ENCODE data around the gene RRP1B. TPM values are rescaled to one million over a fixed set of nuclear protein-coding genes. Genes with fewer than 3 reads are reported as not detected.
"Not testable (repeated sequence)": the region's sequence is repeated elsewhere in the genome, so short reads cannot be mapped to it uniquely, and the experiment has no call there.

Gene RRP1B
- total RNA-seq, 1 experiment from 2014 or later: 37.9 TPM

DNA sequence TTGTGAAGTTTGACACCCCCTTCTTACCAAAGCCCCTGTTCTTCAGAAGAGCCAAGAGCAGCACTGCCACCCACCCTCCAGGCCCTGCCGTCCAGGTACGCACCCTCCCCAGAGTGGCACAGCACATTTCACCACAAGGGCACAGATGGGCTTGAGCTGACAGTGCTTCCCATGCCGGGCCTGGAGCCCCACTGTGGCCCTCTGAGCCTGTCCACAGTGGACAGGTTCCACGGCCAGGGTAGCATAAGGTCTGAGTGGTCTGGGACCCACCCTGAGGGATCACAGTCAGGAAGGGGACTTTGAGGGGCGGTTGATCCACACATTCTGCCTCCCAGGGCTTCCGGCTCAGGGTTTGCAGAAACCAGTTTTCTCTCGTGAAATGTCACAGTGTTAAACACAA lies 31.0 kb downstream of the RRP1B start:
- no peaks in the 10 kb centered on the region for H3K27me3 ChIP-seq (replicated peaks)
- no peaks in the 10 kb centered on the region for H3K4me1 ChIP-seq (replicated peaks)
- DNase-seq (ENCODE audit: low read depth in 1 of 2, low spot score in 2 of 2): no peak
- peaks cover 97% of the 10 kb centered on the region for H3K36me3 ChIP-seq
- no peaks in the 10 kb centered on the region for H3K9me3 ChIP-seq (replicated peaks)
- no peak overlapping the region for H3K4me3 ChIP-seq
- H3K27ac ChIP-seq: no peak overlapping the region

DNA sequence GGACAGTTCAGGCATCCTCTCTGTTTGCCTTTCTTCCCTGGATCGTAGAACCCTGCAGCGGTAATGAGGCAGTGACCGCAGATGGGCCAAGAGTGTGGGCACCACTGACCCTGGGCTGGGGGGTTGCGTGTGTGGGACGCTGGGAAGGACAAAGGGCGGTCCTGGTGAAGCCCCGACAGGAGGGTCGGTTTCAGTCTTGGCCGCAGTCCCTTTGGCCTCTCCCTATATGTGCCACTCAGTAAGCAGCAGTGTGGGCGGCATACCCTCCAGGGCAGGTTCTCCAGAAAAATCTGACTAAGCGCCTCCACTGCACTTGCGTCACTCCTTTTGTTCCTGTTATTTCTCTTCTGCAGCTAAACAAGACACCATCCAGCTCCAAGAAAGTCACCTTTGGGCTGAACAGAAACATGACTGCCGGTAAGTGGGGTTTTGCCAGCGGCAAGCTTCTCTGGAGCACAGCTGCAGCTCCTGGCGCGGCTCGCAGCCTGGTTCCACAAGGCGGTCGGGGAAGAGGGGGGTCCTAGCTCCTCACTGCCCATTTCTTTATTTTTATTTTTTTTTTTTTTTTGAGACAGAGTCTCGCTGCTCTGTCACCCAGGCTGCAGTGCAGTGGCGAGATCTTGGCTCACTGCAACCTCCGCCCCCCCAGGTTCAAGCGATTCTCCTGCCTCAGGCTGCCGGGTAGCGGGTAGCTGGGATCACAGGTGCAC lies 31.9 kb downstream of the RRP1B start:
- no peak overlapping the region for H3K4me3 ChIP-seq
- no peaks in the 10 kb centered on the region for H3K4me1 ChIP-seq (replicated peaks)
- DNase-seq (ENCODE audit: low read depth in 1 of 2, low spot score in 2 of 2): no peak
- H3K27ac ChIP-seq: no peak overlapping the region
- no peaks in the 10 kb centered on the region for H3K27me3 ChIP-seq (replicated peaks)
- peaks cover 97% of the 10 kb centered on the region for H3K36me3 ChIP-seq
- no peaks in the 10 kb centered on the region for H3K9me3 ChIP-seq (replicated peaks)

DNA sequence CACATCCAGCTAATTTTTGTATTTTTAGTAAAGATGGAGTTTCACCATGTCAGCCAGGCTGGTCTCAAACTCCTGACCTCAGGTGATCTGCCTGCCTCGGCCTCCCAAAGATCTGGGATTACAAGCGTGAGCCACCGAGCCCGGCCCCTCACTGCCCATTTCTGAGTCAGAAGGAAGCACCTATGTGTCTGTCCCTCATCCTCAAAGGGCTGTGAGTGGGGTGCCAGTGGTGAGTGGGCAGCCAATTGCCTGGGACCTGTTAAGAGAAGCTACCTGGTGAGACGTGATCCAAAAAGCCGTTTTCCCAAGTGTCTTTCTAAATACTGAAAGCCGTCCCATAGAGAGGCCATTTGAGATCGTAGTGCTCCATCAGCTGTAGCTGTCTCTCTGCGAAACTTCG lies 32.4 kb downstream of the RRP1B start:
- H3K4me3 ChIP-seq: no peak overlapping the region
- no peaks in the 10 kb centered on the region for H3K27me3 ChIP-seq (replicated peaks)
- H3K4me1 ChIP-seq (replicated peaks): no peaks in the 10 kb centered on the region
- H3K27ac ChIP-seq: no peak overlapping the region
- DNase-seq (ENCODE audit: low read depth in 1 of 2, low spot score in 2 of 2): no peak
- peaks cover 95% of the 10 kb centered on the region for H3K36me3 ChIP-seq
- no peaks in the 10 kb centered on the region for H3K9me3 ChIP-seq (replicated peaks)

DNA sequence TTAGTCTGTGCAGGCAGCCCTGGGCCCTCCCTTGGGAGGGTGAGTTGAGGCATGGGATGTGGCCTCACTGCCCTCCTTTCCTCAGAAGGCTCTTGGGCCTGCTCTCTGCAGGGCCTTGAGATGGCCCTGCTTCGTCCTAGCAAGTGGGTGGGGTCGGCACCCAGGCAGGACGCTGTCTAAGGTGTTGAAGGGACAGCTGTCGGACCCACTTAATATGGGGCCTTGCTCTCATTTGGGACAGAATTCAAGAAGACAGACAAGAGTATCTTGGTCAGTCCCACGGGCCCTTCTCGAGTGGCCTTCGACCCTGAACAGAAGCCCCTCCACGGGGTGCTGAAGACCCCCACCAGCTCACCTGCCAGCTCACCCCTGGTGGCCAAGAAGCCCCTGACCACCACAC lies 33.6 kb downstream of the RRP1B start:
- Histone ChIP-seq H3K36me3 (peaks cover 88% of the 10 kb centered on the region), H3K9me3 (replicated peaks) (0 out of 2 replicates have a peak, but pooled peaks cover 2% of the 10 kb centered on the region)

DNA sequence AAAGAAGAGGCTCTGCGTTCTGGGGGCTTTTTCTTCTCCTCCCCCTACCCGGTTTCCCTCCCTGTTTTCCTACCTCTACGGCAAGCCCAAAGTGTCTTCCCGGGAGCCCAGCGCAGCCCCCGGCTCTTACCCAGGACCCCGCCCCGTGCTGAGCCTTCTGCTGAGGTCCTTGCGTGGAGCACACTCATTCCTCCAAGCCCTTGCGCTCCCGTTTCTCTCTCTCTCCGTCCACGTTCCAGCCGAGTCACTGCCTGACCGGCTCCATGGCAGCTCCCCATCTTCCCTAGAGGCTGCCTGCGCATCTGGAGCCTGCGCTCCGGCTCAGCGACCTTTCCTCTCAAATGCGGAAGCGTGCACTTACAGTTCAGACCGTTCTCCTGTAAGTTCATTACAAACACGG lies 34.6 kb downstream of the RRP1B start:
- Histone ChIP-seq H3K4me3 (no peak overlapping the region), H3K27me3 (replicated peaks) (no peaks in the 10 kb centered on the region), H3K36me3 (peaks cover 77% of the 10 kb centered on the region), H3K4me1 (replicated peaks) (peaks cover 18% of the 10 kb centered on the region), H3K9me3 (replicated peaks) (0 out of 2 replicates have a peak, but pooled peaks cover 2% of the 10 kb centered on the region), H3K27ac (no peak overlapping the region)
- no peak for DNase-seq (ENCODE audit: low read depth in 1 of 2, low spot score in 2 of 2)

More for the DNA sequence above, 33.6 kb downstream of the RRP1B start:
- Histone ChIP-seq H3K4me1 (replicated peaks) (peaks cover 10% of the 10 kb centered on the region), H3K27ac (no peak overlapping the region), H3K4me3 (no peak overlapping the region), H3K27me3 (replicated peaks) (no peaks in the 10 kb centered on the region)
- DNase-seq (ENCODE audit: low read depth in 1 of 2, low spot score in 2 of 2): no peak

DNA sequence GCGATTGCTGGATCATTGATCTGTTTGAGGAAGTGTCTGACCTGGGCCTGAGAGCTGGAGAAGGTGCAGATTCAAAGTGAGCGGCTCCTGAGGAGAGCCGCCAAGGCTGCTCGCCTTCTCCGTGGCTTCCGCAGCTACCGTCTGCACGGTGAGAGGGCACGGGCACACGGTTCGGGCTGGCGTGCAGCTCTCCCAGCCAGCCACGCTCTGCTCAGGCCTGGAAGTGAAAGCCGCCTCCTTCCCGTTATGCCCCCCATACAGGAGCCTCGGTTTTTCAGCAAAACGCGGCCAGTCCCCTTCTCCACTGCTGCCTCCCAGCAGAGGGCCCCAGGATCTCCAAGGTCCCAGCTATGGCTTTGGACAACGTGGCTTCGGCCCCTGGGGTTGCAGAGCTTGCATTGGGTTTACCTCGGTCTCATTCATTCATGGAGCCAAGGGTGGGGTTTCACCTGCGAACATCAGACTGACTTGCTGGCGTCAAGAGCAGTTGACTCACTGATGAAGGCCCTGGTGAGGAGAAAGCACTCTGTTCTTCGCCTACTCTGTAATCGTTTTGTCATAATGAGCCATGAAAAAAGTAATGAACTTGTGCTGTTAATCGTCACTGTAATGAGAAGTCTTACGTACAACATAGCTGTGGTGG lies 35.2 kb downstream of the RRP1B start:
- H3K36me3 ChIP-seq: peaks cover 72% of the 10 kb centered on the region
- no peak overlapping the region for H3K27ac ChIP-seq
- no peak for DNase-seq (ENCODE audit: low read depth in 1 of 2, low spot score in 2 of 2)
- peaks cover 24% of the 10 kb centered on the region for H3K4me1 ChIP-seq (replicated peaks)
- 0 out of 2 replicates have a peak, but pooled peaks cover 2% of the 10 kb centered on the region for H3K9me3 ChIP-seq (replicated peaks)
- H3K27me3 ChIP-seq (replicated peaks): no peaks in the 10 kb centered on the region
- no peak overlapping the region for H3K4me3 ChIP-seq

DNA sequence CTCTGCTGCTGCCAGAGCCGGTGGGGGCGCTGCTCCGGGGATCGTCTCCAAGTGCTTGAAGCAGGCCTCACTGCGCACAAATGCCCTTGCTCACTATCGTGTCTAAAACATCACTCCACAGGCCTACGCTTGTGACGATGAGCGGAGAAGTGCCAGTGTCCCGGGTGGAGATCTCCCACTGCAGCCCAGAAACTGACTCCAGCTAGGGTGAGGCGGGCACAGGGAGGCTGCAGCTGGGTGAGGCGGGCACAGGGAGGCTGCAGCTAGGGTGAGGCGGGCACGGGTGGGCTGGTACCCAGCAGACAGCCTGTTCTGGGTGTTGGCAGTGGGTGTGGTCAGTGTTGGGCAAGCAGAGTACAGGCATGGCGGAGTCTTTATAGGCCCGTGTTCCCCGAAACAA lies 36.9 kb downstream of the RRP1B start:
- Histone ChIP-seq H3K9me3 (replicated peaks) (0 out of 2 replicates have a peak, but pooled peaks cover 2% of the 10 kb centered on the region), H3K27ac (no peak overlapping the region), H3K36me3 (peaks cover 55% of the 10 kb centered on the region), H3K4me1 (replicated peaks) (peaks cover 29% of the 10 kb centered on the region), H3K4me3 (no peak overlapping the region), H3K27me3 (replicated peaks) (no peaks in the 10 kb centered on the region)
- no peak for DNase-seq (ENCODE audit: low read depth in 1 of 2, low spot score in 2 of 2)

DNA sequence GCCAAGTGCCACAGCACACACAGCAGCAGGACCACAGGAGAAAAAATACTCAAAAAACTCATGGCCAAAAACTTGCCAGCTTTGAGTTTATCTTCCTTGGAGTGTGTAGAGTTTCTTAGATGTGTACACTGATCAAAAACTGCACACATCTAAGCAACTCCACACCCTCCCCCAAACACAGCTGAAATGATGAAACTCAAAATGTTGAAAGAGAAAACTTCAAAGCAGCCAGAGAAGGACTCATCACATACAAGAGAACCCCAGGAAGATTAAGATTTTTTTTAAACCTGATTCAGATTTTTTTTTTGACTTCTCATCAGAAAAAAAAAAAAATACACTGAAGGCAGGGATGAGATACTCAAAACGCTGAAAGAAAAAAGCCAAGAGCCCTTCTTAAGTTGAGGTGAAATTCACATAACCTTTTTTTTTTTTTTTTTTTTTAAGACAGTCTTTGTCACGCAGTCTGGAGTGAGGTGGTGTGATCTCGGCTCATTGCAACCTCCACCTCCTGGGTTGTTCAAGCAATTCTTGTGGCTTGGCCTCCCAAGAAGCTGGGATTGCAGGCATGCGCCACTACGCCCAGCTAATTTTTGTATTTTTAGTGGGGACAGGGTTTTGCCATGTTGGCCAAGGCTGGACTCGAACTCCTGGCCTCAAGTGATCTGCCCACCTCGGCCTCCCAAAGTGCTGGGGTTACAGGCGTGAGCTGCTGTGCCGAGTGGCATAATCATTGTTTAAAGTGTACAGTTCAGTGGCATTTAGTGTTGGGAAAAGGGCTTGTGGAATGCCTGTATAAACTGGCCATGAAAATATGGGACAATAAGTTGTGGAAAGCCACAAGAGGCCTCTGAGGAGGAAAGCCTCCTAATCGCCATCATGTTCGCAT lies 38.6 kb downstream of the RRP1B start:
- H3K27me3 ChIP-seq (replicated peaks): no peaks in the 10 kb centered on the region
- peaks cover 39% of the 10 kb centered on the region for H3K36me3 ChIP-seq
- H3K4me1 ChIP-seq (replicated peaks): peaks cover 29% of the 10 kb centered on the region
- DNase-seq (ENCODE audit: low read depth in 1 of 2, low spot score in 2 of 2): peak; percentile 84 to 89
- no peak overlapping the region for H3K4me3 ChIP-seq
- peak overlapping the region; percentile 73 for H3K27ac ChIP-seq
- H3K9me3 ChIP-seq (replicated peaks): 0 out of 2 replicates have a peak, but pooled peaks cover 2% of the 10 kb centered on the region

DNA sequence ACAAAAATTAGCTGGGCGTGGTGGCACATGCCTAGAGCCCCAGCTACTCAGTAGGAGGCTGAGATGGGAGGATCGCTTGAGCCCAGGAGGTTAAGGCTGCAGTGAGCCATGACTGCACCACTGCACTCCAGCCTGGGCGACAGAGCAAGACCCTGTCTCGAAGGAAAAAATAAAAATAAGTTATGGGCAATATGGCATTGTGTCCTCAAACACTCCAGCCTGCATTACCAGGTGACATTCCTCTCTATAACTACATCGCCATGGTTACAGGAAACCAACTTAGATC lies 40.1 kb downstream of the RRP1B start:
- not testable (repeated sequence) for H3K27me3 ChIP-seq (replicated peaks)

DNA sequence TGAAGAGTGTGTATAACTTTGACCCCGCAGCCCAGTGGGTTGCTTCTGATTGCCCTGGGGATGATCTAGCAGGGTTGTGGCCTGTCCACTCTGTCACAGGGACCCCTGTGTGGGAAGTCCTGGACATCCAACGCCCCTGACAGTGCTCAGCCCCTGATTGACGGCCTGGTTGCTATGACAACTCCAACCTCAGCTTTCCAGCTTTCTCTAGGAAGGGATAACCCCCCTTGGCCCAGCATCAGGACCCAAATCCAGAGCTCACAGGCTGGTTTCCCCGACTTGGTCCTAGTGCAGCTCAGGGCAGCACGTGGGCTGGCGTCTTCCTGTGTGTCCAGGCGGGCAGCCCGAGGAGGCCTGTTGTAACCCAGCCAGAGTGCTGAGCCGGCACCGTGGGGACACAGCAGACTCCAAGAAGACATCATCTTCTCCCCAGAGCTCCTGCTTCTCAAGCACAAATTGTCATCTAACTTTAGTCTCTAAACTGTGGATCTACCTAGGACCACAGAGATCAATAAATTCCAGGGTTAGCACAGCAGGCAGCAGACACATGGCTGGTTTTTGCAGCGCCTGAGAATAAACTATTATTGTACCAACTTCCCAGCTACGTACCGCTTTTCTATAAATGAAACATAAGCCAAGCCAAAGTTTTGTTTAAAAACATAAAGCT lies 40.7 kb downstream of the RRP1B start:
- Histone ChIP-seq H3K36me3 (peaks cover 20% of the 10 kb centered on the region), H3K4me3 (no peak overlapping the region), H3K27me3 (replicated peaks) (no peaks in the 10 kb centered on the region), H3K27ac (no peak overlapping the region), H3K4me1 (replicated peaks) (peaks cover 29% of the 10 kb centered on the region), H3K9me3 (replicated peaks) (0 out of 2 replicates have a peak, but pooled peaks cover 2% of the 10 kb centered on the region)
- DNase-seq (ENCODE audit: low read depth in 1 of 2, low spot score in 2 of 2): no peak

More for the DNA sequence above, 40.1 kb downstream of the RRP1B start:
- peaks cover 29% of the 10 kb centered on the region for H3K4me1 ChIP-seq (replicated peaks)
- H3K4me3 ChIP-seq; DNase-seq (ENCODE audit: low read depth in 1 of 2, low spot score in 2 of 2); H3K27ac ChIP-seq; H3K9me3 ChIP-seq (replicated peaks): not testable (repeated sequence)
- H3K36me3 ChIP-seq: peaks cover 26% of the 10 kb centered on the region

DNA sequence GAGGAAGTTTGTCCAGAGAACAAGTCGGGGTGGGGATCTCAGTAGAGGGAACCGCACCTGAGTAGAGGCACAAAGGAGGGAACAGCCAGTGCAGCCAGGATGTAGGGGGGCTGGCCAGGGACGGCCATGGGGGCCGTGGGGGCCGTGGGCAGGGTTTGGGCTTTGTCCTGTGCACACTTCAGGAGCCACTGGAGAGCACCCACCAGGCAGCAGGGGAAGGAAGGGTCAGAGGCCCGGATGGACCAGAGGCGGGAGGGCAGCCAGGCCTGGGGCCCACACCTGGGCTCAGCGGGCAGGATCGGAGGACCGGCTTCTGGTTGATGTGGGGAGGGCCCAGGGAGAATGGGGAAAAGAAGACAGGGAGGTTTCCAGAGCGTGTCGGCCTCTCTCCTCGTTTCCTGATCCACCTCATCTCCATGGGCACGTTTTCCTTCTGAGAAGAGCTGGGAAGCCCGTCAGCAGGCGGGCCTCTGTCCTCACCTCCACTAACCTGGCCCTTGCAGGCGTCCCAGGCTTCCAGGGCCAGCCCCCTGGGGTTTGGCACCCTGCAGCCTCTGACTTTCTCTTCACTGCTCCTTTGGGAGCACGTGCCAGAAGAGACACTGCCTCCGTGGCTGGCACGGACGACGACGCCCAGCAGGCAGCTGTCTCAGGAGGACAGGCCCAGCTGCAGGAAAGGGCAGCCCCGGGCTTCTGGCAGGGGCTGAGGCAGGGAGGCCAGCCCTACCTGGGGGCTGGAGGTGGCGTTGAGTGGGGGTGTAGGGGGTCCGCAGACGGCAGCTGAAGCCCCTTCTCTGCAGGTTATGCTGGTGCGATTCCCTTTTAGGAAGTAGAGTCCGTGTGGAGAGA lies 42.8 kb downstream of the RRP1B start:
- no peak overlapping the region for H3K4me3 ChIP-seq
- H3K4me1 ChIP-seq (replicated peaks): peaks cover 27% of the 10 kb centered on the region
- no peak overlapping the region for H3K27ac ChIP-seq
- no peaks in the 10 kb centered on the region for H3K9me3 ChIP-seq (replicated peaks)
- H3K27me3 ChIP-seq (replicated peaks): no peaks in the 10 kb centered on the region
- peaks cover 3% of the 10 kb centered on the region; the same call in 1 of the 2 replicates for H3K36me3 ChIP-seq
- DNase-seq (ENCODE audit: low read depth in 1 of 2, low spot score in 2 of 2): no peak

DNA sequence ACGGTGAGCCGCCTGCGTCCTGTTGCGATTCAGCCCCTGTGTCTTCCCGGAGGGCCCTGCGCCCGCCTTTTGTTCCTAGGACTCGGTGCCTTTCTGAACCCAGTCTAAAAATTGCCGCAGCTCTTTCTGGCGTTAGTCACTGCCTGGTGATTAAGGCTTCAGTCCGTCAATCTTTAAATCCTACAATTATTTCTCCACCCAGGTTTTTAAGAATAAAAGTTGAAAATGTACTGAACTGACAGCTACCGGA lies 43.4 kb downstream of the RRP1B start:
- no peaks in the 10 kb centered on the region for H3K9me3 ChIP-seq (replicated peaks)
- H3K4me1 ChIP-seq (replicated peaks): peaks cover 21% of the 10 kb centered on the region
- no peak for DNase-seq (ENCODE audit: low read depth in 1 of 2, low spot score in 2 of 2)
- no peak overlapping the region for H3K27ac ChIP-seq
- H3K36me3 ChIP-seq: no peaks in the 10 kb centered on the region
- no peaks in the 10 kb centered on the region for H3K27me3 ChIP-seq (replicated peaks)
- H3K4me3 ChIP-seq: no peak overlapping the region

Data from SJSA1 (cell line).